Hematopoietic multipotent progenitor cell treated with erythropoietin and hydrocortisone succinate and interleukin-3 and kit ligand, for 8 days (in vitro differentiated cells): ENCODE results near the gene CEP41.

Source experiments
- DNase-seq: peaks from one replicate; pipeline ENCODE4 v3.0.0-alpha.2; 2015

Gene CEP41

DNA sequence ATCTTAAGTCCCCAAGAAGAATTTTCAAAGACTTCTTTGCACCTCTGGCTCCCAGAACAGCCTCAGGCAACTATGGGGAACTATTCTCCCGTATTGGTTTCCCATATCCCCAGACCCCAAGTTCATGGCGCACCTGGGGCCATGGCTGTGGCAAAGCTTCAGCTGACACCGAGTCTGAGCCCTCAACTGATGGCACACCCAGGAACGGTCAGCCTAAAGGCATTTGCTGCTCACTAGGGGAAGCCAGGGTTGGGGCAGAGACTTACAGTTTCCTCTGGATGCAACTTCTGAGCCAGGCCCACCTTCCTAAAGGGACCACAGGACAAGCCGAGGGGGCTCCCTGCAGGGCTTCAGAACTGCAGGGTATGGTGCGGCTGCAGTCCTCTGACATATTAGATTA, 74.3 kb downstream of the CEP41 start:
- DNase-seq, result no peak

GRCh38 chr7:130365511-130366441, 75.0 kb downstream of the CEP41 start:
- no peak for DNase-seq

GRCh38 chr7:130365088-130365487, 75.7 kb downstream of the CEP41 start:
- no peak for DNase-seq

DNA sequence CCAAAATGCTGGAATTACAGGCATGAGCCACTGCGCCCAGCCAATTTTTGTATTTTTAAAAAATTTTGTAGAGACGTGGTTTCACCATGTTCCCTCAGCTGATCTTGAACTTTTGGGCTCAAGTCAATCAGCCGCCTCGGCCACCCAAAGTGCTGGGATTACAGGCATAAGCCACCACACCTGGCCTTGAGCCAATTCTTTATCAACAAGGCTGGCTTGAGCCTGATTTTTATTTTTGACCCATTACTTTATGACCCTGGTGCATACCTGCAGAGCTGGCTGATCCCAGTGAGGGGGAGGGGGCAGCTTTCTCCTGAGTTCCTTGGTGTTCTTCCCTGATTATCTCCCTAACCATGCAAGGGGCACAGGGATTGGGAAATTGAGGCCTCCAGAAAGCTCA, 76.4 kb downstream of the CEP41 start:
- no peak for DNase-seq

DNA sequence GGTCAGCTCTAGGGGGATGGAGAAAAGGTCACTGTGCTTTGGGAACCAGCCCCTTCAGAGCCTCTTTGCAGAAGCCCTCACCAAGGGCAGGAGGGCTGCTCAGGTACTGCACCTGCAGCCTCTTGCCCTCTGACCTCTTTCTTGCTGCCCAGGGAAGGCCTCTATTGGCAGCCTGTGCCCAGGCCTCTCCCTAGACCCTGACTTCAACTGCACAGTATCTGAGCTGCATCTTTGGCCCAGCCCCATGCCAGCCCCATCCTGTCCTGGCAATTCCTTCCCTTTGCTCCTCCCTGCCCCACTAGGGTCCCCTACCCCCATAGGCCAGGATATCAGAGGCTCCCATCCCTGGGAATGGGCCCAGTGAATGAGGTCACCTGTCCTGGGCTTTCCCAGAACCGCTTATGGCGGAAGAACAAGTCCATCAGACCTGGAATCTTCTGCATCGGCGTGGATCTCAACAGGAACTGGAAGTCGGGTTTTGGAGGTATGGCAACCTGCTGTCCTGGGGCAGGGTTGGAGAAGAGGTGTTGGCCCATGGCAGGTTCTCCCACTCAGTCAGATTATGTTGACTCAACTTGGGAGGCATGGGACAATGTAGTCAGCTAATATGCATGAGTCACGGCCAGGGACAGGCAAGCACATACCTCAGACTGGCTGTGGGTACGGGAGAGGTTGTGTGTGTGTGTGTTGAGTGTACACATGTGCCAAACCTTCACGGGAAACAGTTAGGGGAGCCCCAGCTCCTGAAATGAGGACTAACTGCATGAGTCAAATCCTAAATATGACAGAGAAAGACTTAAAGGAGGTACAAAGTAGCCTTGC, 77.6 kb downstream of the CEP41 start:
- no peak for DNase-seq

- DNase-seq, result no peak
Measured at GRCh38 chr7:130362251-130362816, 78.5 kb downstream of the CEP41 start.

GRCh38 chr7:130361681-130362080, 79.1 kb downstream of the CEP41 start:
- no peak for DNase-seq

DNA sequence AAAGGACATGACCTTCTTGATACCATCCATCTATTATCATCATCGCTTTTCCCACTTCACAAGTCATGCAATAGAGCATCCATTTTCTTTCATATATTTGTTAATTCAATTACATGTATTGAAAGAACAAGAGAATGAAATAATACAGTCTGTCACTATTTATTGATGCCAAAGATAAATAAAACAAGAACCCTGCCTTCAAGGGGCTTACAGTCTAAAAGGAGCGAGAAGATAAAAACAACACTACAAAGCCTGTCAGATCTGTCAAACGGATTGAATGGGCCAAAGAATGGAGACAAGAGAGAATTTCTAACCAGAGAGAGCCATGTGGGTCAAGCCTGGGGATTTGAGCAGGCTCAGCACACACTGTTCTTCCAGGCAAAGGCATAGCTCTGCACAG, 80.3 kb downstream of the CEP41 start:
- DNase-seq, result no peak

- no peak for DNase-seq
Measured at GRCh38 chr7:130359276-130359857, 81.4 kb downstream of the CEP41 start.

DNA sequence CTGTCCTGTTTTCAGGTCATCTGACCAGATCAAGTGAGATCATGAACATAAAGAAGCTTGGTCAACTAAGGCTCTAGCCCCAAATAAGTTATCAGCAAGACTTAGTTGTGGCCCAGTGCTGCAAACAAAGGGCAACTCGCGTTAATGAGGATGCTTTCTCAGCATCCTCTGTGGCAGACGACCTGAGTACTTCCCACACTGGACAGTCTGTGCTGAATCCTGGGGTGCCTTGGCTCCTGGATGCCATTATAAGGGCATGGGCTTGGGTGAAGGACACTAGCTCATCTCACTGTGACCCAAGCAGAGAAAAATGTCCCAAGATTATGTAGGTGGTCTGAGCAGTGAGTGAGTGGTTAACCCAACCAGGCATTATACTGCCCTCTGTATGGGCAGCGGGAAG, 82.3 kb downstream of the CEP41 start:
- no peak for DNase-seq

- DNase-seq, result no peak
Measured at GRCh38 chr7:130356876-130357611, 83.8 kb downstream of the CEP41 start.

GRCh38 chr7:130356121-130356875, 84.5 kb downstream of the CEP41 start:
- DNase-seq, result no peak

- DNase-seq, result no peak
Measured at GRCh38 chr7:130353196-130353595, 87.6 kb downstream of the CEP41 start.

DNA sequence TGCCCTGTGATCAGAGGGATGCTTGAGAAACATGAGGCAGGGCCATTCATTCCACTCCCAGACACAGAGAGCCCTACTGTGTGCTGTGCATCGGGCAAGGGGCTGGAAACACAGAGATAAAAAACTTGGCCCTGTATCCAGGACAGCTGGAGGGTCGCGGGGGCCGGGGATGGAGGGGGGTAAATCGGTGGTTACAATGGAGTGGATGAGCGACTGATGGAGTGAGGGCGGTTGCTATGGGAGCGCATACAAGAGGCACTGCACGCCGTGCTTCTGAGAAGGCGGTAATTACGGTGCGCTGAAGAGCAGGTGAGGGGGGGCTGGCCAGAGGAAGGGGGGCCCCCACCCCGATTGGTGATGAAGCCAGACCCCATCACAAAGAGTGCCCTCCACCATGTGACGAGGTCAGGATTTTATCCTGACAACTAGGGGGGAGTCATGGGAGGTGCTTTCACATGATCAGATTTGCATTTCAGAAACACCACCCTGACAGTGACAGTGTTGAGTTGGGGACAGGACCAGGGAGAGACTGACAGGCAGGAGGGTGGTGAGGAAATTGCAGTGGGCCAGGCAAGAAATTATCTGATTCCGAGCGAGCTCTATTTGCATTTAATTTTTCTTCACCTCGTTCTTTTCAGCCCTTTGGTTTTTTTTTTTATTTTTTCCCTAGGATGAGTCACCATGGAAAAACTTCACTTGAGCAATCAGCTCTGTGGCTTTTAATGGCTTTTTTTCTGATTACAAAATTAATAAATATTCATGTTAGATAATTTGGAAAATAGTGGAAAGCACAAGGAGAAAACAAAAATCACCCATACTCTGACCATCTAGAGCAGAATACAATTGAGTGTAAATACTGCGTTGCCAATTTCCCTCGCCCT, 88.4 kb downstream of the CEP41 start:
- no peak for DNase-seq

DNA sequence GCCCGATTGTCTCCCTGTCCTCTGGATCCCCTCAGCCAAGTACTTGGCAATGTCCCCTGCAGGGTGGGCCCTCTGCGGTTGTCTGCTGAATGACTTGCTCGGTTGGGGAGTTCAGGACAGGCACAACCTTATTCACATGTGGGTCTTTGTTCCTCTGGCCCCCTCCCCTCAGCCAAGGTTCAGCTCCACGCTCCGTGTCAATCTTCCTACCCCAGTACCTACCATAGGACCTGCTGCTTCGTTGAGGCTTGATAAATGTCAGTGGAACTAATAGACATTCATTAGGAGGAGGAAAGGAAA, 89.1 kb downstream of the CEP41 start:
- DNase-seq, result no peak

- DNase-seq, result no peak
Measured at GRCh38 chr7:130350945-130351790, 89.6 kb downstream of the CEP41 start.

DNA sequence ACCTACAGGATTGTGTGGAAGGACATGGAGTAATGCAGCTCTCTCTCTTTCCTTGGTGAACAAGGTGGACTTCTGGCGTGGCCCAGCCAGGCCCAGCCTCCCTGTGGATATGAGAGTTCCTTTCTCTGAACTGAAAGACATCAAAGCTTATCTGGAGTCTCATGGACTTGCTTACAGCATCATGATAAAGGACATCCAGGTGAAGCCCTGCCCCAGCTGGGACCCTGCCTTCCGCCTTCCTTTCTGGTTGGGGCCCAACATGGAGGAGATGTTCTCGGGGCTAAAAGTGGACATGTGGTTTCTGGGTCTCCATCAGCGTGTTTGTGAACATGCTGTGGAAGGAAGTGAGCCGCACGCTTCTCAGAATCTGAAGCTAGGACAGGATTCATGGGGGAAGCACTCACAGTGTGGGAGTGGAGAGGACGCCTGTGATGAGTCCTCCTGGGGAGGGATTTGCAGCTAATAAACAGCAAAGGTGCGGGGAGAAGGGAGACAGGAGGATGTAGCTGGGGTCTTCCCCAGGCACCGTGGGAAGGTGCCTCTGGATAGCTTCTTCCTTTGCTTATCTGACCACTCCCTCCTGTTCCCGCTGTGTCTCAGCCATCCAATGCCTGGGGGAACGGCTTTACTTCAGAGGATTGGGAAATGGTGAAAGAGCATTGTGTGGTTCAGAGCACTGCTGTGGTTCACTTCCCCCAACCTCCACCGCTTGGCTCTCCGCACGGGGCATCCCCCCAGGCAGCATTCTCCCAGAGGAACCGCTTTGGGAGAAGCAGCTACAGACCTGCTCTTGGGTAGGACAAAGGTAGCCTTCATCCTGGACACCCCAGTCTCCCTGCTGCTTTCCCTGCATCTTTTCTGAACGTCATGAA, 90.7 kb downstream of the CEP41 start:
- DNase-seq, result no peak

DNA sequence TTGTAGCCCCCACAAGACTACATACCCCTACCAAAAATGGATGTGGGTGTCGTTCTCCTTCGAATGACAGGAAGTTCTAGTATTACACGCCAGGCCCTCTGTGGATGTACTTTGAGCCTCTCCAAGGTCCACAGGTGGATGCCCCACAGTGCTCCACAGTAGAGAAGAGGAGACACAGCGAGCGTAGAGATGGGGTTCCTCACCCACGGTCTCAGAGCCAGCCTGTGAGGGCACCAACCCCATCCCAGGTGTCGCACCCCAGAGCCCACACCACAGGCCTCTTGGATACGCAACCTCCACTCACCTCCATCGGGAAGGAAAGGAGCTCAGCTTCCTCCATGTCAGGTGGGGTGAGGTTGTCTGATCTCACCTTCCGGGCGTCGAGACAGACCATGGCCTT, 93.9 kb downstream of the CEP41 start:
- DNase-seq, result no peak
